Astrocyte of the cerebellum (primary cell): ENCODE data around the gene COBLL1.
A peak's percentile ranks its signal among the peaks of the same experiment; 100 is the strongest.

Experiments
- DNase-seq: peaks from one replicate; pipeline ENCODE4 v3.0.0-alpha.2; 2011; ENCODE audit warnings: low read depth
- H3K4me3 ChIP-seq: 2 replicates; pipeline ENCODE4 v1.5.1; 2011; ENCODE audit warnings: mild to moderate bottlenecking, low read depth, low read length, moderate library complexity
- in situ Hi-C: cut with HindIII; loops from 2 replicates; pipeline ENCODE4 v1.10.0; 2017; ENCODE audit warnings: low sequenced_read_pairs
- TF ChIP-seq, protein P1 (sequence below): IDR thresholded peaks from 2 replicates; pipeline ENCODE4 v1.5.1; 2012; ENCODE audit warnings: low read length, low read depth, moderate library complexity, mild to moderate bottlenecking; ENCODE audit errors: missing control alignments

Gene COBLL1

DNA sequence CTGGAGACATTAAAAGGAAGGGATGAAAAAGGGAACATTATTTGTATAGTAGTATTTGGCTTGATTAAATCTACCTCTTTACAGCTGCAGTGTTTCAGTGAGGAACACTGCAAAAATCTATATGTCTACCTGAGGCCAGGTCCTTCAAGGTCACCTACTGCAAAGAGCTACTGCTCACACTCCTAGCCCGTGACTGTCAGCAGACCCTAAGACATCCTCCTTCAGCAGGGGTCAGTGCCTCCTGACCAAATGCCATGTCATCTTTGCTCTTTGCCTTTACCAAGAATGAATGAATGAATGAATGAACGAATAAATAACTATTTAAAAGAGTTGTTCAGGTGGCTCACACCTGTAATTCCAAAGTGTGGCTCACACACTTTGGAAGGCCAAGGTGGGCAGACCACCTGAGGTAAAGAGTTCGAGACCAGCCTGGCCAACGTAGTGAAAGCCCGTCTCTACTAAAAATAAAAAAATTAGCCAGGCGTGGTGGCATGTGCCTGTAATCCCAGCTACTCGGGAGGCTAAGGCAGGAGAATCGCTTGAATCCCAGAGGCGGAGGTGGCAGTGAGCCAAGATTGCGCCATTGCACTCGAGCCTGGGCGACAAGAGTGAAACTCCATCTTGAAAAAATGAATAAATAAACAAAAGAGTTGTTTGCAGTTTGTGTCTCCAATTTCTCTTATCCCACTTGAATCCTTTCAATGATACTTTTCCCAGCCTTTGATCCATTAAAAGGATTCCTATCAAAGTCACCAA is 136.0 kb downstream of the COBLL1 start:
- in situ Hi-C loops = no loop called here
- TF ChIP-seq, protein P1, sequence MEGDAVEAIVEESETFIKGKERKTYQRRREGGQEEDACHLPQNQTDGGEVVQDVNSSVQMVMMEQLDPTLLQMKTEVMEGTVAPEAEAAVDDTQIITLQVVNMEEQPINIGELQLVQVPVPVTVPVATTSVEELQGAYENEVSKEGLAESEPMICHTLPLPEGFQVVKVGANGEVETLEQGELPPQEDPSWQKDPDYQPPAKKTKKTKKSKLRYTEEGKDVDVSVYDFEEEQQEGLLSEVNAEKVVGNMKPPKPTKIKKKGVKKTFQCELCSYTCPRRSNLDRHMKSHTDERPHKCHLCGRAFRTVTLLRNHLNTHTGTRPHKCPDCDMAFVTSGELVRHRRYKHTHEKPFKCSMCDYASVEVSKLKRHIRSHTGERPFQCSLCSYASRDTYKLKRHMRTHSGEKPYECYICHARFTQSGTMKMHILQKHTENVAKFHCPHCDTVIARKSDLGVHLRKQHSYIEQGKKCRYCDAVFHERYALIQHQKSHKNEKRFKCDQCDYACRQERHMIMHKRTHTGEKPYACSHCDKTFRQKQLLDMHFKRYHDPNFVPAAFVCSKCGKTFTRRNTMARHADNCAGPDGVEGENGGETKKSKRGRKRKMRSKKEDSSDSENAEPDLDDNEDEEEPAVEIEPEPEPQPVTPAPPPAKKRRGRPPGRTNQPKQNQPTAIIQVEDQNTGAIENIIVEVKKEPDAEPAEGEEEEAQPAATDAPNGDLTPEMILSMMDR = no peak

DNA sequence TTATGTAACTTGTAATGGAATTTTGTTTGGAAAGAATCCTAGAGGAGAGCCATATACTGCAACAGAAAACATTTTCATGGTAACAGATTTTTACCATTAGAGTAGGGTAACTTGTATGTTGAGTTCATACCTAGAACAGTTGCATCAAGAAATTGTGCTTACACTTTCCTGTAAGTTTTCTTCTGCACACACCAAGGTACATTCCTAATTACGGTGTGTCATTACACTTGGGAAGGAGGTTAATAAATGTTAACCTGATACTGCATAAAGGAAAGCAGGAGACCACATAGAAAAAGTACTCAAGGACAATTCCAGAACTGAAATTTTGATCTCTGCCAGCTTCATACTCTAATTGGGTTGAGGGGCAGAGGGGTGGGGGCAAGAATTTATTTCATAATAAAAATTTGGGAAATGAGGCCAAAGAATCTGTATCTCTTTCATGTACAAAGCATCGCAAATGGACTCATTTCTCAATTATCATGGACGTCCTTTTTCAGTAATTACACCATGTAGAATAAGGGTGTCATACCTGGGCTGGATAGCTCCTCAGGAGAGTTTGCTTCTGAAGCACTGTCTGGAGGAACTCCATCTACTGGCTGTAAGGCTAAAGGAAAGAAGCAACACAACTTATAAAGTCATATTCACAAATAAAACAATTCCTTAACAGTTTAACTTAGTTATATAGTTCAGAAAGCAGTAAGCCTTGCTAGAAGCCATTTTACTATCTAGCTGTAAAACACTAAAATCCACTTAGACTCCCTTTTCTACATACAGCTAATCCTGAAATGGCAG is 137.5 kb downstream of the COBLL1 start:
- in situ Hi-C loops = no loop called here
- TF ChIP-seq, protein P1 = peak; percentile 18
- DNase-seq = no peak
- no peak overlapping the region for H3K4me3 ChIP-seq

More for the DNA sequence above, 136.0 kb downstream of the COBLL1 start:
- no peak overlapping the region for H3K4me3 ChIP-seq
- no peak for DNase-seq

DNA sequence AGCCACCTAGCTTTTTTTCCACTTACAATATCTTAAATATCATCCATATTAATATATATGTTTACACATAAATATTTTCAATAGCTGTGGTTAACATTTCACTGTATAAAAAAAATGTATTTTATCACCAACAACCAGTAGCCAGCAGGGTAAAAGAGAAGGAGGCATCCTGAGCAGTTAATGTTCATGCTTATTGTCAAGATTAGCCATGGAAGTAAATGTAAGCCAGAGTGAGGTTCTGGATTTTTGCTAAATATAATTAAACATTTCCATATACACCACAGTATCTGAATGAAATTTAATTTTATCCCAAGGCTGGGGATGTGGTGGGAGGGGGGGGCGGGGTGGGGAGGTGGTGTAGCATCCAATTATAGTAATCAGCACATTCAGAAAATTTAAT is 140.1 kb downstream of the COBLL1 start:
- TF ChIP-seq, protein P1 = no peak
- no peak overlapping the region for H3K4me3 ChIP-seq
- no peak for DNase-seq
- in situ Hi-C loops = no loop called here

DNA sequence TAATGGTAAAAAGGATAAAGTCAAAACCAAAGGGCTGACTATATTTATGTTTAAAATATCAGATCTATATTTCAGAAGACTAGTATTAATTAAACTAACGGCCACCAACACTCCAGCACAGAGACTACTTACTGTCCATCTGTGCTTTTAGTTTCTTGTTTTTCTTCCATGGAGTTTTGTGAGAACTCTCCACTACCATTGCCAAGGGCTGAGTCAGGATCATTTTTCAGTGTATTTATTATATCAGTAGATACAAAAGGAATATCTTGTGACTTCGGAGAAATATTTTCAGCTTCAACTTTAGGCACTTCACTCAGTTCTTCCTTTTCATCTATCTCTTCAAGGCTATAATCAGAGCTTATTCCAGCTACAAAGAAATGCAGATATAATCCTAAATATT is 141.2 kb downstream of the COBLL1 start:
- TF ChIP-seq, protein P1 = no peak
- in situ Hi-C loops = no loop called here
- H3K4me3 ChIP-seq = no peak overlapping the region
- no peak for DNase-seq

DNA sequence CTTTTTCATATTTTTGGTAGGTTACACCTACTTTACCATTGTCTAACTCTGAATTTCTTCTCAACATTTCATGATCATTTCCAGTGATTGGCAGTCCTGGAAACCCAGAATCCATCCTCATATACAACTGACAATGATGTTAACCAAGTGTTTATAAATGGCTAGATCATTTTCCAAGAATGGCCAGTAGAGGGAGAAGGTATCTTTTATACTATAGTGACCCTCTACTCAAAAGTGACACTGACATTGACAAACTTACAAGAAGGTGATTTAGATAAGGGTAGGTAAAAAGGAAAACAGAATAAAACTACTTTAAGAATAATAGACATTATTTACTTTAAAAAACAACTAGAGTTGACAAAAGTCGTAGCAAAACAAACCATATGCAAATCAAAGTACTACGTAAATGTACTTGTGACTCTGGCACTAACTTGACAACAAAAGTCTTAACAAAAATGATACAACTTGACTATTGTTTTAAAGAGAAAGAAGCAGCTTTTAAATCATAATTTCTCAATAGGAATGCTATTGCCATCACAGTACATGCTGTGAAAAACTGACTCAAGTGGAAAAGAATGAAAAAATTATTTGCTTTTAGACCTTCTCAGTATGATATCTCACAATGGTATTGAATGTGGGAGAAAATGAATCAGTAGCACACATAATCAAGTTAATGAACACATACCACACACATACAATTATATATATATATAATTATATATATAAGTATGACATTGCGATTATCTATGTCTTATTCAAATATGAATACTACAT is 143.7 kb downstream of the COBLL1 start:
- TF ChIP-seq, protein P1 = peak; percentile 43
- no peak for DNase-seq
- no peak overlapping the region for H3K4me3 ChIP-seq
- in situ Hi-C loops = no loop called here

DNA sequence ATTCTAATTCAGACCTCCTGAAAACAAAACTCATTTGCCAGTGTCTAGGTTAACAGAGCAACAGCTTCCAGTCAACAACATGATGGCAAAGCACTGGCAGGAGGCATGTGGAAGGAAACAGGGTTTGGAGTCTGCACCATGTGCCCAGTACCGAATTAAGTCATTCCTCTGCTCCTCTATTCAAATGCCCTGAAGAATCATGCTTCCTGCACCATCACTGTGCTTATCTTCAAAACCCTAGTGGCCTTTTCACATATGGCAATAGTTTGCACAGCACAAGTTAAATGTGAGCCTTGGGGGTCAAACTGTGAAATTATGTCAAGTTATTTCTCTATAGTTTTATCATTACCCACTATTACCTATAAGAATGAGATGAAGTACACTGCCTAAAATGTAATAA is 145.0 kb downstream of the COBLL1 start:
- DNase-seq = no peak
- in situ Hi-C loops = no loop called here
- TF ChIP-seq, protein P1 = no peak
- no peak overlapping the region for H3K4me3 ChIP-seq
